EH (cell line): Measurements from ENCODE around the gene SCN1B.
"Not testable (repeated sequence)": the region's sequence is repeated elsewhere in the genome, so short reads cannot be mapped to it uniquely, and the experiment has no call there.

ENCODE experiments used
- DNase-seq: peaks from one replicate; pipeline ENCODE4 v3.0.0-alpha.2; 2015; ENCODE audit warnings: low read depth

SCN1B gene

DNA sequence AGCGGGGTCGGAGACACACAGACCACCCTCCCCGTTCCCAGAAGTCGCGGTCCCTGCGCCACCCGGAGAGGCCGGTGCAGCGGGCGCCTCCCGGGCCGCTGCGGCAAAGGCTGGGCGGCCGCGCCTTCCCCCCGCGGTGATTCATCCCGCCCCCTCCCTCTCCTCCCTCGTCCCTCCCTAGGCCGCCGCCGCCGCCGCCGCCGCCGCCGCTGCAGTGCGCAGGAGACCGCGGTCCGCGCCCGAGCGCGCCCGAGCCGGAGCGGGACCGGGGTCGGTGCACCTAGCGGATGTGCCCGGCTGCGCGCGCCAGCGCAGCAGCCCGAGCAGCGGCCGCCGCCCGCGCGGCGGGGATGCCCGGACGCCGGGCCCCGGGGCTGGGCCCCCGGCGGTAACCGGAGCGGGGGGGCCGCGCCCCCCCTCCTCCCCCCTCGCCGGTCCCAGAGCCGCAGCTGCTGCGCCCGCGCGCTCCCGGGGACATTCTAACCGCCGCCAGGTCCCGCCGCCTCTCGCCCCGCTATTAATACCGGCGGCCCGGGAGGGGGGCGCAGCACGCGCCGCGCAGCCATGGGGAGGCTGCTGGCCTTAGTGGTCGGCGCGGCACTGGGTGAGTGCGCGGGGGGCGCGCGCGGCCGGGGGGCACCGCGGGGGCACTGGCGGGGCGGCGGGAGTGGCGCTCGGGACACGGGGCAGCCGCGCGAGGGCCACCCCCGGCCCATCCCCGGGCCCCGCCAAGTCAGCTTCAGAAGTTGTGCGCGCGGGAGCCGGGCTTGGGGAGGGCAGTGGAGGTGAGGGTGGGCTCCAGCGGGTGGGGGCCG, at the start of gene SCN1B:
Gene SCN1B (plus strand): TSS at position 214 of the 815 bp plus-strand sequence. CDS start 351 bp downstream, at position 565.
- peak; percentile 78 for DNase-seq

DNA sequence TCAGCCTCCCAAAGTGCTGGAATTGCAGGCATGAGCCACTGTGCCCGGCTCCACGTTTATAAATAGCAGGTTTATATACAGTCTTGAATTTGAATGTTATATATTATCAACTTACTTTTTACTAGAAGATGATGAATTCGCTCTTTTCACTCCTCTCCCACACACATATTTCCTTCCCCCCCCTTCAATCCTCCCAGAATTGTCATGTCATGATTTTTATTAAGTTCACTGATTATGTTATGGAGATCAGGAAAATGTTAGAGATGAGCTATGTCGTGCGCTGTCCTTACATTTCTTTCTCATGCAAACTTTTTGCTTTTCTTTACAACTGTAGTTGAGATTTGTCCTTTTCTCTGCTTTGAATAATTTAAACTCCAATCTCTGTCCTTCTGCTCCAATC, 48.0 kb upstream of the SCN1B start:
- no peak for DNase-seq

DNA sequence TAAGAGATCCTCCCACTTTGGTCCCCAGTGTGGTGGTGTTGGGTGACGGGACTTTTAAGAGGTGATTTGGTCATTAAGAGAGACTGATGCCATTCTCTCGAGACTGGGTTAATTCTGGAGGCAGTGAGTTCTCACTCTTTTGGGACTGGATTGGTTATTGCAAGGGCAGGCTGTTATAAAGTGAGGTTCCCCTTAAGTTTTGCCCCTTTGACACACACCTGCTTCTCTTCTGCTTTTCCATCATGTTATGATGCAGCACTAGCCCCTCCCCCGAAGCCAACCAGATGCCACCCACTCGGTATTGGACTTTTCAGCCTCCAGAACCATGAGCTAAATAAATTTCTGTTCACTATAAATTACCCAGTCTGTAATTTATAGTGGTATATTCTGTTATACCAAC, 46.5 kb upstream of the SCN1B start:
- no peak for DNase-seq

DNA sequence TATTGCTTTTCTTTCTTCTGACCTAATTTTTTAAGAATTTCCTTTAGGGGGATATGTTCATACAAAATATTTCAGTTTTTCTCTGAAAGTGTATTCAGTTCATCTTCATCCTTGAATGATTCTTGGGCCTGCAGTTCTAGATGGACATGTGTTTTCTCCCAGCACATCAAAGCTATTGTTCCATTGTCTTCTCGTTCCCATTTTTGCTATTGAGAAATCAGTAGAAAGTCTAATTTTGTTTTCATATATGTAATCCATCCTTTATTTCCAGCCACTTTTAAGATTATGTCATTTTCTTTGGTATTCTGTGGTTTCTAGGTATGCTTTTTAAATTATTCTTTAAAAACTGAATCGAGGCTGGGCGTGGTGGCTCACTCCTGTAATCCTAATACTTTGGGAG, 46.0 kb upstream of the SCN1B start:
- DNase-seq, result no peak

DNA sequence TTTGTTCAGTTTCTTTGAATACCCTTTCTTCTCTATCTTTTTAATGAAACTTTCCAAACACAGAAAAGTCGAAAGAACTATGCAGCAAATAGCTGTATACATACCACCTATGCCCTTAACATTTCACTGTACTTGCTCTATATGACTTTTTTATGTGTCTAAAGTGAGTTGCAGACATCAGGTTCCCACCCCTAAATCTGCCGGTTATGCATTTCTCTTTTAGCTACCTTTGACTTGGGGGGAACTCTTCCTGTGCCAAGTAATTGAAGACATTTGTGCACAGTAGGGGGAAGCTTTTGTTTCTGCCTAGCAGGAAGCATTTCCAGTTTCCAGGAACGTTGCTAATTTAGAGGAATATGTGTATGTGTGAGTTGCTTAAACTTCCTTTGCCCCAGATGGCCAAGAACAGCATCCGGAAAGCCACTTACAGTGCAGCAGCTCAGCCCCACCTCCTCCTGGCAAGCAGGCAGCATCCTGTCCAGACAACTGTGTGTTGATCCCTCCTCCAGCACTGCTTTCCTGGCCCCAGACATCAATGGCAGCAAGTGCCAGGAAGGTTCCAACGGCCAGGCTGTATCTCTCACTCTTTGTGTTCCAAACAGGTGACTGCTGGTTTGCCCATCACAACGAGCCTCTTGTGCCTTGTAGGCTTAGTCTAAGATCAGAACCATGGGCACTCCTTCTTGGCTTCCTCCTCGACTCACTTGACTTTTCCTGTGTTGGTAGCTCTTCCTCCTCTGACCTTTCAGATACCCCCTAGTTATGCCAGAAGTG, 44.8 kb upstream of the SCN1B start:
- peak; percentile 58 for DNase-seq

DNA sequence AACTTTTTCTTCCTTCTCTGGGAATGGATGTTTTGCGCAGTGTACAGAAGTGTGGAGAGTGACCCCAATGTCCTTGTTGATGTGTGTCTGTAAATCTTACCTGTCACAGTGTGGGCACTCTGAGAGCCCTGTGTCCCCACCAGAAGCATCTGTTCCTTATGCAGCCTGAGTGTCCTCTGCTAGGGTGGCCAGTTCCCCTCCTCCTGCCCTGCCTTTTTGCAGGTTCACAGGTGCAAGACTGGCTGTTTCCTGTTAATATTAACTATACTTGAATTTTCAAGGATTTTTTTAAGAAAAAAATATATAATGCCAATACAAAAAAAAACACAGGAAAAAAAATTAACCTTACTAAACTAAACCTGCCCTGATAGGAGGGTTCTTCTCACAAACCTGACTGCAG, 42.2 kb upstream of the SCN1B start:
- no peak for DNase-seq

DNA sequence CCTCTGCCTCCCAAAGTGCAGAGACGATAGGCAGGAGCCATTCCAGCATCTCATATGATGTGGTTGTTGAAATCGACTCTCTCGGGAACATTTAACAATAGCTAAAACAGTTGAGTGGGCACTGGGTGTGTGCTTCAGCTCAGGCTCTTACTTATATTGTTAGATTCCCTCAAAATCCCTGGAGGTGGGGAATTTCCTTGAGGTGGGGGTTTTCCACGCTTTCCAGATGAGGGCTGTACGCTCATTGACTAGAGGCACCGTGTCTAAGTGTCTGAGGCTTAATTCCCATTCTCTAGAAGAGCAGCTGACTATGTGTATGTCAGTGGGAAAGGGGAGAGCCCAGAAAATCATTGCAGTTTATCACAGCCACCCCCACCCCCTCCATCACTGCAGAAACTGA, 41.0 kb upstream of the SCN1B start:
- DNase-seq, result no peak

DNA sequence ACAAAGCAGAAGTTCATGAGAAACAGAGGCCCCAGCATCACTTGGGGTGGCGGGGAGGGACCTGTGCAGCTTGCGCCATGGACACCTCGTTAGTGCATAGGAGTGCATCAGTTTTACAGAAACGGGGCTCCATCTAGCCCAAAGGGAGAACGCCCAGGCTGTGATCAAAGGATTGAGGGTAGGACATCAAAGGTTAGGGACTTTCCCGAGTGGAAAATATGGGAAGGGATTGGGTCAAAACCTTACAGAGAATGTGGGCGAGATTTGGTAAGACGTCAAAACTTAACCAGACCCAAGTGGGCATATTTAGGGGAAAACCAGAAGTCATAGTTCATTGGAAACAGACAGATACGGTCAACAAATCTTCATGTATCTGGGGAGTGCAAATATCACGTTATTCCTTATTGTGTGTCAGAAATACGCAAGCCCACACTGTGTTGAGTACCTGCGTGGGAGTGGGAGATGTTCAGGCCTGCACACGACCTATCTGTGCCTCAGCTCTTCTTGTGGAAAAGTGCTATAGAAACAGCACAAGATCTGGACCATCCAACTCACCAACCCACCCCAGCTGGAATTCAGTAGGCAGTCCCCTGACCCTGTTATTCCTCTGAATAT, 39.6 kb upstream of the SCN1B start:
- no peak for DNase-seq

DNA sequence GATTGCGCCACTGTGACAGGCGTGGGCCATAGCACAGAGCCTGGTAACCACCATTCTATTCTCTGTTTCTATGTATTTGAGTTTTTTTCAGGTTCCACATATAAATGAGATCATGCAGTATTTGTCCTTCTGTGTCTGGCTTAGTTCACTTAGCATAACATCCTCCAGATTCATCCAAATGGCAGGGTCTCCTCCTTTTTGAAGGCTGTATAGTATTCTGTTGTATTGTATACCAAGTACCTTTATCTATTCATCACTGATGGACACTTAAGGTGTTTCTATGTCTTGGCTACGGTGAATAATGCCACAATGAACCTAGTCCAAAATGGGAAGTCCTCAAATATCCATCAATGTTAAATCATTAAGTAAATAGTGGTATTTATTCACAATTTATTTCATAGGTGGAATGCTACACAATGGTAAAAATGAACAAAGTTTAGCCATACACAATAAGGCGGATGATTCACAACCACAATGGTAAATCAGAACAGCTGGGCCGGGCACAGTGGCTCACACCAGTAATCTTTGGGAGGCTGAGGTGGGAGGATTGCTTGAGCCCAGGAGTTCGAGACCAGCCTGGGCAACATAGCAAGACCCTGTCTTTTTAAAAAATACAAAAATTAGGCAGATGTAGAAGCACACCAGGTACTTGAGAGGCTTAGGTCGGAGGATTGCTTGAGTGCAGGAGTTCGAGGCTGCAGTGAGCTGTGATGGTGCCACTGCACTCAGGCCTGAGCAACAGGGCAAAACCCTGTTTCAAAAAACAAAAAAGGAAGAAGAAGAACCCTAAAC, 38.5 kb upstream of the SCN1B start:
- DNase-seq, result no peak

DNA sequence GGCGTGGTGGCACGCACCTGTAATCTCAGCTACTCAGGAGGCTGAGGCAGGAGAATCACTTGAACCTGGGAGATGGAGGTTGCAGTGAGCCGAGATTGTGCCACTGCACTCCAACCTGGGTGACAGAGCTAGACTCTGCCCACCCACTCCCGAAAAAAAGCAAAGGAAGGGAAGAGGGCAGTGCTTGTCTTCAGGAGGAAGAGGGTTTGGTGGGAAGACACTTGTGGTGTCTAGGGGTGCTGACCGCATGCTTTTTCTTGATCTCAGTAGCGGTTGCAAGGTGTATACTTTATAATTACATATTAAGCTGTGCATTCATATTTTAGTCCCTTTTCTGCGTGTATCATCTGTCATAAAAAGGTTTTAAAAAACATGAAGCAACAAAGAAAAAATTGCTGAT, 37.7 kb upstream of the SCN1B start:
- DNase-seq, result not testable (repeated sequence)

DNA sequence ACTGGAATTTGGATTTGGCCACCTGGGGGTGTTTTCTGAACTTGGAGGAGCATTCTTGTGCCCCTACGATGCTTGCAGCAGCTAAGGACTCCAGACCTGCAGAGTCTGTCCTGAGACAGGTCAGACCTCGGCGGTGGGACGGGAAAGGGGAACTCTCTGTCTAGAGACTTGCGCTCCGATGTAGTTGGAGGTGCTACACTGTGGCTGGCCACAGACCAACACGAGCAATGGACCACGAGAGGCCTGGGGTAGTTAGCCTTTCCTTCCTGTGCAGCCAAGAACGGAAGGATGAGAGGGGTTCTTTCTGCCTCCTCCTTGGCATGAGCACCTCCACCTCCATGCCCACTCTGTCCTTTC, 36.0 kb upstream of the SCN1B start:
- no peak for DNase-seq

DNA sequence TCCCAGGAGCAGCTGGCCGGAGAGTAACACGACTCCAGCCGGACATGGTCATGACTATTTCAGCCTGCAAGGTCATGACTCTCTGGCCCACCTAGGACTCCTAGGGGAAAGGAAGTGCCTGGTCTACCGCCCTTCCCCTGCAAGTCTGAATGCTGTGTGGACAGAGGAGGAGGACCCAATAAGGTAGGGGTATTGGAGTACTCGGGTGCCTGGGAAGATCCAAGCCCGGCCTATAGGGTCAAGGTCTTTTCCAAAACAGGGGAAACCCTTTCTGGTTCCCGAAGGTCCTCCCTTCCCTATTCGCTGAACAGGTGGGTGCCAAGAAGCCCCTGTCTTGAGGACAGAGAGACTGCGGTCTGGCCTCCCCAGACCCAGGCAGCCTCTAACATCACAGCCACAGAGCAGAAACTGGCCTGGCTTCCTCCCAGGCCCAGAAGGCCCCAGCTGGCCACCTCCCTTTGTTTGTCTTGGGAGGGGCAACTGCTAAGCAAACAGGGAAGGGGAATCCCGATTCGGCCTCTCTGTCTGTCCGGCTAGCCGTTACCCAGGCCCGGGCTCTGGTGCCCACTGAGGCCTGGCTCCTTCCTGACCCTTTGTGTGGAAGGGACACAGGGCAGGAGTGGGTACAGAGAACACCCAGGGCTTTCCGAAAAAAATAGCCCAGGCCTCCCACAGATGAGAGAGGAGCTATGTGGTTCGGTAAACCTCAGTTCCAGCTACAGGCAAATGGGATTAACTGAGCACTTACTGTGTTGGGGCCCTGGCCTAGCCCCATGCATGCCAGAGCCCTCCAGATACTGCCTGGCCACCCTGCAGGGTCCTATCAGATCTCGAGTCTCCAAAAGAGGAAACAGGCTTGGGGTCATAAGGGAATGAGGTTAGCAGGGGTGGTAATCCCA, 35.4 kb upstream of the SCN1B start:
- DNase-seq, result no peak

DNA sequence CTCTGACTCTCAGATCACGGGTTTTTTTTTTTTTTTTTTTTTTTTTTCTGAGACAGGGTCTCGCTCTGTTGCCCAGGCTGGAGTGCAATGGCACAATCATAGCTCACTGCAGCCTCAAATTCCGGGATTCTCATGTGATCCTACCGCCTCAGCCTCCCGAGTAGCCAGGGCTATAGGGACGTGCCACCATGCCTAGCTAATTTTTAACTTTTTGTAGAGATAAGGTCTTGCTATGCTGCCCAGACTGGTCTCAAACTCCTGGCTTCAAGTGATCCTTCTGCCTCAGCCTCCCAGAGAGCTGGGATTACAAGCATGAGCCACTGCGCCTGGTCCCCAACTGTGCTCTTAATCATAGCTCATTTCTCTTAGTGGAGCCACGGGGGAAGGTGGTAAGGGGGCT, 34.7 kb upstream of the SCN1B start:
- no peak for DNase-seq

DNA sequence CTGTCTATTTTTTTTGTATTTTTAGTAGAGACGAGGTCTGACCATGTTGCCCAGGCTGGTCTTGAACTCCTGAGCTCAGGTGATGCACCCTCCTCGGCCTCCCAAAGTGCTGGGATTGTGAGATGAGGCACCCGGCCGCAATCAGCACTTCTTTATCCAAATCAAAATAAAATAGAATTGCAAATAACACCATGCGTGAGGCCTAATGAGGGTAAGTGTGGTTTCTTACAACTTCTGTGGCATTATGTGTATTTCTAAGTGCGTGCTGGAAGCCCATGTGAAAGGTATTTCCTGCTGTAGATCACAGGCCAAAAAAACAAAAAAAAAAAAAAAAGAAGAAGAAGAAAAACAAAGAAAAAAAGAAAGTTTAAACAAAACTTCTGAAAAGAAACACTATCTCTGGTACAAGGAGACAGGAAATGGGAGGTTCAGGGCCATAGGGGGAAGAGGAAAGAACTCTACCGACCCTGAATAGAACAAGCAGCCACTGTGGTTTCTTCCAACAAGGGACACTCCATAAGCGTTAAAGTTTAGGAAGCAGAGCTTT, 33.1 kb upstream of the SCN1B start:
- DNase-seq, result no peak

DNA sequence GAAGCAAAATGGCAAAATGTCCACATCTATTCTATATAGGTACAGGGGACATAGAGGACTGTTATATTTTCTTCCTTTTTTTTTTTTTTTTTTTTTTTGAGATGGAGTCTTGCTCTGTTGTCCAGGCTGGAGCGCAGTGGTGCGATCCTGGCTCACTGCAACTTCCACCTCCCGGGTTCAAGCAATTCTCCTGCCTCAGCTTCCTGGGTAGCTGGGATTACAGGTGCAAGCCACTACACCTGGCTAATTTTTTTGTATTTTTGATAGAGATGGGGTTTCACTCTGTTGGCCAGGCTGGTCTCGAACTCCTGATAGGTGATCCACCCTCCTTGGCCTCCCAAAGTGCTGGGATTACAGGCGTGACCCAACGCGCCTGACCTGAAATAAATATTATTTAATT, 32.0 kb upstream of the SCN1B start:
- not testable (repeated sequence) for DNase-seq

DNA sequence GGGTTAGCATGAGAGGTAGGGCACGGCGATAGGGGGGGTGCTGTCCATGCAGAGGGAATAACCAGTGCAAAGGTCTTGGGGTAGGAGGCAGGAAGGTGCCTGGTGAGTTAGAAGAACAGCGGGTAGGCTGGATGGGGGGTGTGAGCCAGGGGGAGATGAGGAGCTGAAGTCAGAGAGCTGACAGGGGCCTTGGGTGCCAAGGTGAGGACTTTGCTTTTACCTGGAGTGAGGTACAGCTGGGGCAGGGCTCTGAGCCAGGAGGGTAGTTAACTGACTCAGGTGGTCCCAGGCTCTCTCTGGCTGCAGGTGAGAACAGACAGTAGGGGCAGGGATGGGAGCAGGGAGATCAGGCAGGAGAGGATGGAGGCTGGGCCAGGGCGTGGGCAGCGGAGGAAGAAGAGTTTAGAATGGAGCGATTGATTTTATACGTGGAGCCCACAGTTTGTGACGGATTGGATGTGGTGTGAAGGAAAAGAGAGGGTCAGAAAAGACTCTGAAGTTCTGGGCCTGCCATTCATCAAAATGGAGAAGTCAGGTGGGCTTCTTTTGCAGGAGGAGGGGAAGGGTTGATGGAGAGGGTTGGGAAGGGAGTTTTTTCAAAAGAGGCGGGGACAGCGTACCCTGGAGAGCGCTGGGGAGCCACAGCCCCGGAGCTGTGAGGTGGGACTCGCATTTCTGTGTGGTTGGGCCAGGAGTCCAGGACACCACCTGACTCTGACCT, 31.3 kb upstream of the SCN1B start:
- no peak for DNase-seq

DNA sequence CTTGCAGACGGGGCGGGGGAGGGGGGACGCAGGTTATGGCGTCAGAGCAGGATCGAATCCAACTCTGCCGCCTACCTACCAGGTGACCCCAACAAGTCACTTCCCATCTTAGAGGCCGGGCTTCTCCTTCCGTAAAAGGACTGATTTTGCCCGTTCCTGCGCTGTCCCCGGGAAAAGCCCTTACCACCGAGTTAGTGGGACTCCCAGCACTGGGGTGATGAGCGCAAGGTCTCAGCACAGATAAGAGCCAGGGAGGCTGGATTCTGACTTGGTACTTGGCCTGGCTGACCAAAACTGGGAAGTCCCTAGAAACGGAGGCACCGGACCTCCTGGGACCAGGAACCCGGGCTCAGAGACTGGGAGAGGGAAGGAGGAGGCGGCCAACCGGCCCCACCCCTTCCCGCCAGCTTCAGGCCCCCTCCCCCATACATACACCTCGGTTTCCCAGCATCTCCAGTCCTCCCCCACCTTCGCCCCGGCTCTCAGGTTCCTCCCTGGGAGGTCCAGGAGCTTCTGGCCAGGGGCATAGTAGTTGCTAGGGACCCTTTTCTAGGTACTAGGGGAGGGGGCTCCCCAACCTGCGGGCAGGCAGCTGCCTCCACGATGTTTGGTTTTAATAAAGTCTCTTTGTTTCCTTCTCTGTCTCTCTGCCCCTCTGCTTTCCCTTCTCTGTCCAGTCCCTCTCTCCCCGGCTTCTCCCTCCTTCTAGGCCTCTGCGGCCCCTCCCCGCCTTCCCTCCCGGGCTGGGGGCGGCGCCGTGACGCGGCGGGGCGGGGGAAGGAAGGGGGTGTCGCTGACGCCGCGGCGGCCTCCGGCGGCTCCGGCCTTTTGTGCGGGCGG, 30.6 kb upstream of the SCN1B start, which contains the start of gene GRAMD1A:
Gene GRAMD1A (plus strand): TSS at position 826 of the 840 bp plus-strand sequence. CDS start 156 bp downstream, outside the sequence.
- peak; percentile 90 for DNase-seq

DNA sequence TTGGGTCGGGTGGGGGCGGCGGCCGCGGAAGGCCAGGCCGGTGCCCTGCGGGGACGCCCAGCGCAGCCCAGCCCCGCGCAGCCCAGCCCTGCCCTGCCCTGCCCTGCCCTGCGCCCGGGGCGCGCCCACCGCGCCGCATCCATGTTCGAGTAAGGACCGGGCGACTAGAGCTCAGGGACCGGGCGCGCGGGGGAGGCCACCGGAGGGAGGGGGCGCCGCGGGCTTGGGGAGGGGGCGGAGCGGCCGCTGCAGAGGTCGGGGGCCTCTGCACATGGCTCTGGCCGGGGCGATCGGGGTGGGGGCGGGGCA, 30.0 kb upstream of the SCN1B start:
- no peak for DNase-seq
